PC-3 (cell line): Measurements from ENCODE around the gene EPC1. TPM values are rescaled to one million over a fixed set of nuclear protein-coding genes. Genes with fewer than 3 reads are reported as not detected.
A peak's percentile ranks its signal among the peaks of the same experiment; 100 is the strongest.

Source experiments
- ATAC-seq: fragments of 200-7000 bp; cut with Tn5 transposase; 2 replicates; pipeline ENCODE4 v1.9.1; 2020; ENCODE audit warnings: mild to moderate bottlenecking, moderate library complexity
- BruUV-seq: library from RNA; stranded (reverse); fragments of 400-500 nt; replicated peaks from 2 replicates; lab custom pipeline; 2021; lab: Mats Ljungman, UMichigan
- CTCF ChIA-PET: fragments of 300-600 bp; sonication (Branson Sonifier 250); formaldehyde crosslinking; loops from one replicate; lab custom pipeline; 2022; ENCODE audit warnings: antibody characterized with exemption; lab: Charles Lee
- POLR2A ChIA-PET: fragments of 300-600 bp; sonication (Branson Sonifier 250); formaldehyde crosslinking; loops from one replicate; lab custom pipeline; 2022; ENCODE audit warnings: antibody characterized with exemption; ENCODE audit not compliant: unreplicated experiment; lab: Charles Lee
- DNase-seq: peaks from one replicate; pipeline ENCODE4 v3.0.0-alpha.2; 2015
- H2AFZ ChIP-seq: fragments of 300-600 bp; sonication (generic); 2 replicates; pipeline ENCODE4 v1.6.0; 2016; ENCODE audit warnings: antibody characterized with exemption, low read length
- H3F3A ChIP-seq: fragments of 300-600 bp; sonication (generic); one replicate; pipeline ENCODE4 v1.6.0; 2017; ENCODE audit warnings: antibody characterized with exemption, low read length, control low read depth, mild to moderate bottlenecking; ENCODE audit not compliant: unreplicated experiment
- H3K27ac ChIP-seq: fragments of 300-600 bp; sonication (generic); 2 replicates; pipeline ENCODE4 v1.5.1; 2016; ENCODE audit warnings: mild to moderate bottlenecking, low read length
- H3K27me3 ChIP-seq: fragments of 300-600 bp; sonication (generic); 2 replicates; pipeline ENCODE4 v1.6.1; 2016; ENCODE audit warnings: low read length, mixed read lengths
- H3K36me3 ChIP-seq: fragments of 300-600 bp; sonication (generic); 2 replicates; pipeline ENCODE4 v1.6.1; 2016; ENCODE audit warnings: low read depth, mixed run types, low read length, mixed read lengths
- H3K4me1 ChIP-seq: fragments of 300-600 bp; sonication (generic); 2 replicates; pipeline ENCODE4 v1.5.1; 2016; ENCODE audit warnings: low read length; ENCODE audit not compliant: insufficient read depth
- H3K4me2 ChIP-seq: fragments of 300-600 bp; sonication (generic); 2 replicates; pipeline ENCODE4 v1.6.0; 2016; ENCODE audit warnings: low read length
- H3K4me3 ChIP-seq: fragments of 300-600 bp; sonication (generic); 2 replicates; pipeline ENCODE4 v1.5.1; 2016; ENCODE audit warnings: mild to moderate bottlenecking, low read length, mixed read lengths
- H3K79me2 ChIP-seq: fragments of 300-600 bp; sonication (generic); 2 replicates; pipeline ENCODE4 v1.6.1; 2017; ENCODE audit warnings: low read length, mixed read lengths
- H3K9ac ChIP-seq: fragments of 300-600 bp; sonication (generic); 2 replicates; pipeline ENCODE4 v1.6.0; 2016; ENCODE audit warnings: mild to moderate bottlenecking, low read length
- H3K9me2 ChIP-seq: fragments of 300-600 bp; sonication (generic); replicated peaks from 2 replicates; pipeline ENCODE4 v1.6.1; 2016; ENCODE audit warnings: mixed run types, low read length, mixed read lengths
- H3K9me3 ChIP-seq: fragments of 300-600 bp; sonication (generic); 2 replicates; pipeline ENCODE4 v1.6.1; 2016; ENCODE audit warnings: low read length, mixed read lengths
- H4K20me1 ChIP-seq: fragments of 300-600 bp; sonication (generic); 2 replicates; pipeline ENCODE4 v1.6.1; 2016; ENCODE audit warnings: low read length, mixed read lengths
- EZH2 ChIP-seq: fragments of 300-600 bp; sonication (generic); IDR thresholded peaks from one replicate; pipeline ENCODE4 v1.6.1; 2017; ENCODE audit warnings: antibody characterized with exemption, mild to moderate bottlenecking, low read length; ENCODE audit not compliant: unreplicated experiment
- EZH2phosphoT487 ChIP-seq: fragments of 300-600 bp; sonication (generic); IDR thresholded peaks from 2 replicates; pipeline ENCODE4 v1.6.1; 2018; ENCODE audit warnings: mild to moderate bottlenecking, antibody characterized with exemption, low read length, borderline replicate concordance
- intact Hi-C: fragments of 100-400 bp; cut with micrococcal nuclease; formaldehyde crosslinking; loops from 2 replicates; pipeline ENCODE4 v1.9.0; 2023
- total RNA-seq: library from RNA; depleted of rRNA; stranded (reverse); fragments of >200 nt; gene quantifications from 2 replicates; pipeline ENCODE4 v1.2.3, GENCODE V29; 2014
- TF ChIP-seq, protein P1 (sequence below): fragments of 300-600 bp; sonication (generic); conservative IDR thresholded peaks from 2 replicates; pipeline ENCODE4 v1.5.1; 2017; ENCODE audit warnings: antibody characterized with exemption, low read depth, mild to moderate bottlenecking, low read length

EPC1 gene
- total RNA-seq, 1 experiment from 2014 or later: 72.7 TPM

DNA sequence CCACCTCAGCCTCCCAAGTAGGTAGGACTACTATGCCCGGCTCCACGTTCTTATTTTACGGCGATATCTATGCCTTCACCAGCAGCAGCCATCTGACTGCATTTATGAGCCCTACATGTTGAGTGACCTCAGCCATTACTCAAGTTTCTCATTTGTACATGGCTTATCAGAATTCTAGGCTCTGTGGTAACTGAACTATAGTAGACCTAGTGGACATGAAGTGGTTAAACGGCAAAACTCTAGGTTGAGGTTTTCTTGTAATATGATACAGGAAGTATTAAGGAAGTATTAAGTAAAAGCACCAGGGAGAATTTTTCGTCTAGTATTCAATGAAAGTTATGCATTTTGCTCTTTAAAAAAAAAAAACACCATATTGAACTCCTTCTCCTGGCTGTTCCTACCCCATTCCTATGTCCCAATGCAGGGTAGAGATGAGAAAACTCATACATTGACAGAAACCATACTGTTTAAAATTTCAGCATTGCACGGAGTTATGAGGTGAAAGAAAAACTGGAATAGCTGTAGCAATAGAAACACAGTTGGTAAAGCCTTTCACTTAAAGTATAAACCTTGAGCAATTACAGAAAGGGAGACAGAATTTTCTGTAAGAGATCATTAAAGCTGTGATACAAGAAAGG, 39.8 kb upstream of the EPC1 start:
- Histone ChIP-seq H3K9me2 (no peaks in the 10 kb centered on the region), H3K36me3 (no peaks in the 10 kb centered on the region), H3K4me2 (peak overlapping the region; percentile 61), H3K4me1 (peaks cover 40% of the 10 kb centered on the region), H3K79me2 (no peaks in the 10 kb centered on the region), H2AFZ (peak overlapping the region; percentile 69), H3K9ac (no peak overlapping the region), H3F3A (peaks cover 21% of the 10 kb centered on the region), H3K9me3 (no peaks in the 10 kb centered on the region), H3K4me3 (peak overlapping the region; percentile 12; the same call in 1 of the 2 replicates), H3K27me3 (no peaks in the 10 kb centered on the region), H4K20me1 (no peaks in the 10 kb centered on the region), H3K27ac (0 out of 2 replicates have a peak overlapping the region, but pooled peaks have one; percentile 2)
- TF ChIP-seq, protein P1, sequence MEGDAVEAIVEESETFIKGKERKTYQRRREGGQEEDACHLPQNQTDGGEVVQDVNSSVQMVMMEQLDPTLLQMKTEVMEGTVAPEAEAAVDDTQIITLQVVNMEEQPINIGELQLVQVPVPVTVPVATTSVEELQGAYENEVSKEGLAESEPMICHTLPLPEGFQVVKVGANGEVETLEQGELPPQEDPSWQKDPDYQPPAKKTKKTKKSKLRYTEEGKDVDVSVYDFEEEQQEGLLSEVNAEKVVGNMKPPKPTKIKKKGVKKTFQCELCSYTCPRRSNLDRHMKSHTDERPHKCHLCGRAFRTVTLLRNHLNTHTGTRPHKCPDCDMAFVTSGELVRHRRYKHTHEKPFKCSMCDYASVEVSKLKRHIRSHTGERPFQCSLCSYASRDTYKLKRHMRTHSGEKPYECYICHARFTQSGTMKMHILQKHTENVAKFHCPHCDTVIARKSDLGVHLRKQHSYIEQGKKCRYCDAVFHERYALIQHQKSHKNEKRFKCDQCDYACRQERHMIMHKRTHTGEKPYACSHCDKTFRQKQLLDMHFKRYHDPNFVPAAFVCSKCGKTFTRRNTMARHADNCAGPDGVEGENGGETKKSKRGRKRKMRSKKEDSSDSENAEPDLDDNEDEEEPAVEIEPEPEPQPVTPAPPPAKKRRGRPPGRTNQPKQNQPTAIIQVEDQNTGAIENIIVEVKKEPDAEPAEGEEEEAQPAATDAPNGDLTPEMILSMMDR: no peak
- no peak for TF ChIP-seq EZH2phosphoT487
- TF ChIP-seq EZH2: no peak
- ChIA-PET CTCF (no interaction called here), POLR2A (interaction anchor here (0.6 kb wide), 1 partner anchor 851 kb away, joined by 11 read pairs; no protein-coding TSS in a partner anchor)
- DNase-seq (peak; percentile 59), ATAC-seq (no peak)
- BruUV-seq: no TSS peak
- intact Hi-C loops: no loop called here

GRCh38 chr10:32384171-32384570, 37.2 kb upstream of the EPC1 start:
- ATAC-seq: peak; percentile 60
- Histone ChIP-seq H3K36me3 (no peaks in the 10 kb centered on the region), H3K27me3 (no peaks in the 10 kb centered on the region), H3K9me2 (no peaks in the 10 kb centered on the region), H3K79me2 (no peaks in the 10 kb centered on the region), H3K4me2 (peak overlapping the region; percentile 48), H3K4me3 (peak overlapping the region; percentile 4; the same call in 1 of the 2 replicates), H3F3A (peaks cover 28% of the 10 kb centered on the region), H4K20me1 (no peaks in the 10 kb centered on the region), H3K4me1 (peaks cover 64% of the 10 kb centered on the region), H3K27ac (peak overlapping the region; percentile 69), H3K9me3 (no peaks in the 10 kb centered on the region), H2AFZ (peak overlapping the region; percentile 13; the same call in 1 of the 2 replicates), H3K9ac (peak overlapping the region; percentile 0; the same call in 1 of the 2 replicates)
- no TSS peak for BruUV-seq
- DNase-seq: peak; percentile 95
- intact Hi-C loops: no loop called here
- TF ChIP-seq EZH2: no peak
- POLR2A ChIA-PET: no interaction called here
- CTCF ChIA-PET: interaction anchor here (0.6 kb wide), 1 partner anchor 548 kb away, joined by 3 read pairs; no protein-coding TSS in a partner anchor

DNA sequence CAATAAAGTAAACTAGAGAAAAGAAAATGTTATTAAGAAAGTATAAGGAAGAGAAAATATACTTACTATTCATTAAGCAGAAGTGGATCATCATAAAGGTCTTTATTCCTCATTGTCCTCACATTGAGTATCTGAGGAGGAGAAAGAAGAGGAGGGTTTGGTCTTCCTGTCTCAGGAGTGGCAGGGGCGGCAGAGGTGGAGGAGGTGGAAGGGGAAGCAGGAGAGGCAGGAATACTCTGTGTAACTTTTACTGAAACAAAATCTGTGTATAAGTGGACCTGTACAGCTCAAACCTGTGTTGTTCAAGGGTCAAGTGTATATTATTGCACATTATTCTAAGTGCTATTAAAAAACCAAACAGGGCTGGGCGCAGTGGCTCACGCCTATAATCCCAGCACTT, 34.2 kb upstream of the EPC1 start:
- ATAC-seq (no peak), DNase-seq (no peak)
- Histone ChIP-seq H3K27ac (peak overlapping the region; percentile 69), H3K9me2 (no peaks in the 10 kb centered on the region), H3F3A (peaks cover 25% of the 10 kb centered on the region), H3K4me3 (no peak overlapping the region), H4K20me1 (no peaks in the 10 kb centered on the region), H3K36me3 (no peaks in the 10 kb centered on the region), H3K4me1 (peaks cover 64% of the 10 kb centered on the region), H2AFZ (no peak overlapping the region), H3K9ac (no peak overlapping the region), H3K9me3 (no peaks in the 10 kb centered on the region), H3K4me2 (no peak overlapping the region), H3K27me3 (no peaks in the 10 kb centered on the region), H3K79me2 (peaks cover 23% of the 10 kb centered on the region)
- ChIA-PET POLR2A (no interaction called here), CTCF (no interaction called here)
- TF ChIP-seq EZH2phosphoT487 (no peak), EZH2 (no peak)
- TF ChIP-seq, protein P1: no peak
- BruUV-seq: no TSS peak
- intact Hi-C loops: no loop called here
